Stimulated activated CD8-positive, alpha-beta memory T cell treated with anti-CD3 and anti-CD28 coated beads, Interleukin-7, amount 100 ng/mL, for 48 hours (primary cell): Measurements from ENCODE around the gene CYP4V2.
"Not testable (repeated sequence)": the region's sequence is repeated elsewhere in the genome, so short reads cannot be mapped to it uniquely, and the experiment has no call there.

Experiments used
- DNase-seq, 2 donors: peaks; one replicate each; pipeline ENCODE4 v3.0.0-alpha.2; 2020; ENCODE audit warnings: low read depth in 1 of 2; ENCODE audit errors: extremely low read depth in 1 of 2

The CYP4V2 gene

DNA sequence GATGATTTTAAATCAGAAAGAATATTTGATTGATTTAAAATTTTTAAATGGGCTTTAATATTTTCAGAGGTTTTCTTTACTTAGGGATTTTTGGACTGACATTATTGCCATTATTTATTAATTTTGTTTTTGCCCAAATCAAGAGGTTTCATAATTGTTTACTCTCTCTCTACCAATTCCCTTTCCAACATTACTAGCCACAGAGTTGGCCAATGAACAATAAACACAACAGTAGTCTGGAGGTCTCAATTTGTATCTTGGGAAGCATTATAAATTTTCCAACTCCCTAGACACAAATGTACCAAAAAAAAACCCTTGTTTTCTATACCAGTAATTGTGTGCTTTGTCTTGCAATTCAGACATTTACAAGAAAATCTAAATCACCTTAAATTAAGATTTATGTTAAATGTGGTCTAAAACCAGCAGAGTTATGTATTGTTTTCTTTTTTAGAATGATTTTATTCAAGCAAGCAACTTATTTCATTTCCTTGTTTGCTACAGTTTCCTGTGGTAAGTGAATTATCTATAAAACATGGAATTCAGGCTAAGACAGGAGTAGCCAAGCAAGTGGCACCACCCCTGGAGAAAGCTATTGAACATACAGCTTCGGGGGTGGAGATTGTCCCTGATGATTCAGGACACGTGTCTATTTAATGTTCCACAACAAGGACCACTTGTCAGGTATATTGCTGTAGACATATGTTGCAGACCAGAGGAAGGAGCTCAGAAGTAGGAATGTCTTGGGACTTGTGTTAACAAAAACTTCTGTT lies 36.6 kb downstream of the CYP4V2 start:
- no peak for DNase-seq

DNA sequence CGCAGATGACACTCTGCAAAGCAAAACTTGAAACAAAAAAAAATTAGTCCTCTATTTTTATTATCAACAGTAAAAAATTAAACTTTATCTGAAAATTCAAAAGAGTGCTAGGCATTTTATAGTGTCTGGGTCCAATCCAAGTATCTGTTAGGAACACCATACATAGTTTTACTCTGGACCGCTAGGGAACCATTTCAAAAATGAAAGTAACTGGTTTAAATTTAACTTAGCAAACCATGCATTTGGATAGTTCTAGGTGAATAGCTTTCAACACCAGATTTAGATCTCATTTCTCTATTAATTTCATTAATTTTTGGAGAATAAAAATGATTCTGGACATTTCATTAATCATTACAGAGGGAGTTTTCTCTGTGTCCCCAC lies 37.1 kb downstream of the CYP4V2 start:
- no peak for DNase-seq

DNA sequence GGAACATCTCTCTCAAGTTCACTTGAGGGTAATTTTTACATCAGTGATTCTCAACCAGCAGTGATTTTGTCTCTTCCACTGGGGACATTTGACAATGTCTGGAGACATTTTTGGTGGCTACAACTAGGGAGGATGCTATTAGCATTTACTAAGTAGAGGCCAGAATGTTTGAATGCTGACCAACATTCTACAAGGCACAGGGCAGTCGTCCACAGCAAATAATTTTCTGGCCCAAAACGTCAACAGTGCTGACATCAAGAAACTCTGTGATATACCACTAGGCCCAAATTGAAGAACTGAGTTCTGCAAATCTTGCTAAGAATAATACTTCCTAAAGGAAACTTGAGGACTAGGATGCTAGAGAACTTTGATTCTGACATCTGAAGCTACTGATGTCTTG lies 43.0 kb downstream of the CYP4V2 start:
- DNase-seq: no peak

DNA sequence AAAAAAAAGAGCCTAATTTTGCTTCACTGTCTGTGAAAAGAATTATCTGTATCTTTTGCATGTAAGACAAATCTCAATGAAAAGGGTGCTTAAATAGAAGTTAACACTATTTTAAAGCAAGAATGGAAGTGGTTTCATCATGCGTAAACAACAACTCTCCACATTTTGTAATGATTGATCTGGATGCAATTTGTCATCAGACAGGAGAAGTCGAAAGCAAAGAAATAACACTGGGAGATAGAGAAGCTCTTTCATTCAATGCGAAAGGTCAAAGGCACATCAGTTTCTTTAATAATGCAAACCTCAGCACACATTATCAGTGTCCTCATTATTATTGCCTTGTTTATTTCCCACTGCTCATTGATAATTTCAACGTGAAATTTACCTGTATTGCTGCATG lies 44.8 kb downstream of the CYP4V2 start:
- DNase-seq: no peak

DNA sequence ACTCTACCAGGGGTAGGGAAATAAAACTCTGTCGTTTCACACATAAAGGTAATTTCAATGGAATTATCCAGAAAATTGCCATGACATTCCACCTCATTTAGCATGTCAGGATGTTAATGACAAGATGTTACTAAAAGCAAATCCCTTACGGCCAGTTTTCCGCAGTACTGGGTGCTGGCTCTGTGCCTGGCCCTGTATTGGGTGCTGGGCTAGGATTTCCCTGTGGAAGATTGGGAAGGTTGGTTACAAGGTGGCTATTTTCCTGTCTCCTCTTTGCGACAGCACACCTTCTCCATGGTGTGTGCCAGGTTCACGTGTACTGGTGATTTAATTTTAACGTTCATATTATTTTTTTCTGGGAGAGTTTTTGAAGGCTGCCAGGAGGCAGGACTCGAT lies 49.1 kb downstream of the CYP4V2 start:
- DNase-seq: no peak

DNA sequence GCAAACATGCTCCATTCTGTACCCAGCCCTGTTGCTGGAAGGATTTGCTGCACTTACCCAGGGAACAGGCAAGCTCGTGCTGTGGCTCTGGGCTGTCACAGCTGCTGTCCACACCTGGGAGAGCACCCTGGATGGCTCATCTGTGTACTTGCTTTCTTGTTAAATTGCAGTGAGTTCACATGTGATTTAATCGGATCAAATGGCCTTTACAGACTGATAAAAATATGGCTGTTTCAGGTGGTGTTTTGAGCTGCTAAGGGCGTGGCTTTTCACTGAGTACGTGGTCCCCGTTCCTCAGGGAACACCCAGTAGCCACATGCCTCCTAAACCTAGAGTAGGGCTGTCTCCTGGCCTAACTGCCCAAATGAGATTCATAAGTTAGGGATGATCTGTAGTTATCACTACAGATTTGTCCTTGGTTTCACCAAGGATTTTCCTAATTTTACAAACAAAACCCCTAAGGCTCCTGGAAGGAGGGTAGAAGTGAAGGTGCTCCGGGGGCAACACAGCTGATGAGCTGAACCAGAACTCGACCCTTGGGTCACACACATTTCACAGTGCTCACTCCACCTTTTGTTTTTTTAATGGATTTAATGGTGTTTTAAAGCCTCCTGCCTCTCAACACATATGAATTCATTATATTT lies 49.6 kb downstream of the CYP4V2 start:
- no peak for DNase-seq

DNA sequence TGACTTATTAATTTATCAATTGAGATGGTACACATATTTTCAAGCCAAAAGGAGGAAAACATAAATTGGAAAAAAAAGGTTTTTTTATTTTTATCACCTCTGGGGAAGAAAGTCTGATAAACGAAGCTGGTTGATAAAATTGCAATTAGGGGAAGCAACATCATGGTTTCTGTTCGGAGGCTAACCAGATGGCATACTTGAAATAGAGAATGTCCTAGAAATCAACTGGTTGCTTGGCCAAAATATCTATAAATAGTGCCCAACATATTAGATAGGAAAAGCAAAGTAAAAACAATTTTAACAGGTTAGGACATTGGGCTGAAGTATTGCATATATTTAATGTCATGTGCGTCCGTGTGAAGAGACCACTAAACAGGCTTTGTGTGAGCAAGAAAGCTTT lies 50.2 kb downstream of the CYP4V2 start:
- DNase-seq: no peak

DNA sequence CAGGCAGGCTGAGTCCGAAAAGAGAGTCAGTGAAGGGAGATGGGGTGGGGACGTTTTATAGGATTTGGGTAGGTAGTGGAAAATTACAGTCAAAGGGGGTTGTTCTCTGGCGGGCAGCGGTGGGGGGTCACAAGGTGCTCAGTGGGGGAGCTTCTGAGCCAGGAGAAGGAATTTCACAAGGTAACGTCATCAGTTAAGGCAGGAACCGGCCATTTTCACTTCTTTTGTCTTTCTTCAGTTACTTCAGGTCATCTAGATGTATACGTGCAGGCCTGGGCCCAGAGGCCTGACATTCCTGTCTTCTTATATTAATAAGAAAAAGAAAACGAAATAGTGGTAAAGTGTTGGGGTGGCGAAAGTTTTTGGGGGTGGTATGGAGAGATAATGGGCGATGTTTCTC lies 50.7 kb downstream of the CYP4V2 start:
- not testable (repeated sequence) for DNase-seq

DNA sequence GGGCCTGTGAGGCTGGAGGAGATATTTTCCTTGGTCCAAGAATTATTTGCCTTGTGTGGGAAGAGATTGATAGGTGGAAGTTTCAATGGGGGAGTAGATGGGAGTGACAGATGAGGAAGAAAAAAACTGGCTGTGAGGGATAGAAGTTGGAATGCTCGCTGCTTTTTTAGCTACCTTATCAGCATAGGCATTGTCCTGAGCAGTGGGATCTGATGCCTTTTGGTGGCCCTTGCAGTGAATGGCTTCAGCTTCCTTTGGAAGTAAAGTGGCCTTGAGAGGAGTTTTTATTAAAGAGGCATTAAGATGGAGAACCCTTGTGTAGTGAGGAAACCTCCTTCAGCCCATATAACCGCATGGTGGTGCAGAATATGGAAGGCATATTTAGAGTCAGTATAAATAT lies 52.0 kb downstream of the CYP4V2 start:
- no peak for DNase-seq

DNA sequence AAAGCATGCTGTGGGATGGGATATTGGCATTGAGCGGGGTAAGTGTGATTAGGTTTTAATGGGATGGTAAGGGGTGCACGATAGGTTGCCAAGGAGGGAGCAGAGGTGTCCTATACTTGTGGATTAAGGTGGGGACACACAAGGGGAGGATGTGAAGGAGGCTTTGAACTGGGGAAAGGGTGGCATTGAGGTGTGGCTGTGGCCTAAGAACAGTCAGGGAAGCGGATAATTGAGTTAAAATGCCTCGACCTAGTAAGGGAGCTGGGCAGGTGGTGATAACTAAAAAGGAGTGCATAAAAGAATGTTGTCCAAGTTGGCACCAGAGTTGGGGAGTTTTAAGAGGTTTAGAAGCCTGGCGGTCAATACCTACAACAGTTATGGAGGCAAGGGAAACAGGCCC lies 53.5 kb downstream of the CYP4V2 start:
- no peak for DNase-seq

DNA sequence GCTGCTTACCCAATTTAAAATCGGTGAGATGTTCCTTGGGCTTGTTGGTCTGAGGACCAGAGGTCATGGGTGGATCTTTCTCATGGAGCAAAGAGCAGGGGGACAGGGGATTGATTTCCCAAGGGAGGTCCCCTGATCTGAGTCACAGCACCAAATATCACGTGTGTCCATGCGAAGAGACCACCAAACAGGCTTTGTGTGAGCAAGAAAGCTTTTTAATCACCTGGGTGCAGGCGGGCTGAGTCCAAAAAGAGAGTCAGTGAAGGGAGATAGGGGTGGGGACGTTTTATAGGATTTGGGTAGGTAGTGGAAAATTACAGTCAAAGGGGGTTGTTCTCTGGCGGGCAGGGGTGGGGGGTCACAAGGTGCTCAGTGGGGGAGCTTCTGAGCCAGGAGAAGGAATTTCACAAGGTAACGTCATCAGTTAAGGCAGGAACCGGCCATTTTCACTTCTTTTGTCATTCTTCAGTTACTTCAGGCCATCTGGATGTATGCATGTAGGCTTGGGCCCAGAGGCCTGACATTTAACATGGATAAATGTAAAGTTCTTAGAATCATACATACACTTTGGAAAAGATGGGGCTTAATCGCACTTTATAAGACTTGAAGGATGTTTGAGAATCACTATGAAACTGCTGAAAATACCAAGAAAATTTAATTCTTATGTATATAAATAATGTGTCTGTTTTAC lies 55.8 kb downstream of the CYP4V2 start:
- DNase-seq: not testable (repeated sequence)

DNA sequence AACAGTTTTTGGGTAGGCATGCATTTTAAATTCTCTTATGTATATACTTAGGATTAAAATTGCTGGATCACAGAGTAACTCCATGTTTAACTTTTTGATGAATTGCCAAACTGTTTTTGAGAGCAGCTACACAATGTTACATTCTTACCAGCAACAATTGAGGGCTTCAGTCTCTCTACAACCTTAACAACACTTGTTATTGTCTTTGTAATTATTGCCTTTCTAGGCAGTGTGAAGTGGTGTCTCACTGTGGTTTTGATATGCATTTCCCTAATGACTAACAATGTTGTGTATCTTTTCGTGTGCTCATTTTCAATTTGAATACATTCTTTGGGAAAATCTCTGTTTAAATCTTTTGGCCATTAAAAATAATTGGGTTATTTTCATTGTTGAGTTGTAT lies 57.3 kb downstream of the CYP4V2 start:
- no peak for DNase-seq

DNA sequence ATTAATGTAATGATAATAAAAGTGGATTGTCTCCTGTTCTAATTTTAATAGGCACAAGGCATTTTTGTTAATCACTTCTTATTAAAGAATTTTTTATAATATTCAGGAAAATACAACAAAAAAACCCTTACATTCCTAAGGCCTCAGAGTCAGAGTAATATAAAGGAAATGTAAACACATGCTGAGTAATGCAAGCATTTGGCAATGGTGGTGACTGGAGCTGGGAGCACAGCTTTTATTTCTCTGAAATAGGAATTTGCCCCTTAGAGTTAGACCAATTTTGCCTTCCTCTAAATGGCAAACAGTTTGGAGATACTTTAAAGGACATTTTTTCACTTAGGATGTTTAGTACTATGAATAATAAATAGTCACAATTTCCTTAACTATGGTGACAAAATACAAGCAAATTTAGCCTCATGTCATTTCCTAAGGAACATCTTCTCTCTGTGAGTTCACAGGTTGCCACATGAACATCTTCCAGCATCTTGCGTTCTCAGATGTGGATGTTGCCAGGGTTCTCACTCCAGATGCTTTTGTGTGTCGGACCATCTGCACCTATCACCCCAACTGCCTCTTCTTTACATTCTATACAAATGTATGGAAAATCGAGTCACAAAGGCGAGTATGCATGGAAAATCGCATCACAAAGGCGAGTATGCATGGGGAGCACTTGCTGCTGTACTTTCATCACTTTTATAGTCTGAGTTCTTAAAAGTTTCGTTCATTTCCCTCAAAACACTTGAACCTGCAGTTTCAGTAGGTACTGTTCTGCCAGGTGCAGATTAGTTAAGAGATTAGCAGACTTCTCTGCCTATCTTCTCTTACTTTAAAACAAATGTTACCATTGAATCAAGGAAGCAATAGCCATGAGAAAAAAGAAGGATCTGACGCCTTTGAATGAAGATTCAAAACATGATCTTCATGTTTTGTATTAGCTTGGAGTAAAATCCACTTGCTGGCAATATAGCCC lies 58.7 kb downstream of the CYP4V2 start:
- no peak for DNase-seq

DNA sequence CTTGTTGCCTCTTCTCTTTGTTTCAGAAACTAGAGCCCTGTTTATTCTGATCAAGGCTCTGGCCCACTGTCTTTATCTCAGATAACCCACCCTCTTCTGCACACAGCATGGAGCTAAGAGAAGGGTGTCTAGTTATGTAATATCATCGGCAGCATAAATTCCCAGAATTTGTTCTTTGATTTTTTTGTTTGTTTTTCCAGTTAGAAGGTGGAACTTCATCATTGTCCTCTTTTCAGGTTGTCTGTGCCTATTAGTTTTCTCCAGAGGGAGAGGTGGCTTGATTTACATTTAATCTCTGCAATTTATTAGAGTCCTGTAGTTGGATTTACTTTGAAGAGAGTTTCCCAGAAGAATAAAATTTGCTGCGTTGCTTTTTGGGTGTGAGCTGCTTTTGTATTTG lies 59.4 kb downstream of the CYP4V2 start:
- no peak for DNase-seq

DNA sequence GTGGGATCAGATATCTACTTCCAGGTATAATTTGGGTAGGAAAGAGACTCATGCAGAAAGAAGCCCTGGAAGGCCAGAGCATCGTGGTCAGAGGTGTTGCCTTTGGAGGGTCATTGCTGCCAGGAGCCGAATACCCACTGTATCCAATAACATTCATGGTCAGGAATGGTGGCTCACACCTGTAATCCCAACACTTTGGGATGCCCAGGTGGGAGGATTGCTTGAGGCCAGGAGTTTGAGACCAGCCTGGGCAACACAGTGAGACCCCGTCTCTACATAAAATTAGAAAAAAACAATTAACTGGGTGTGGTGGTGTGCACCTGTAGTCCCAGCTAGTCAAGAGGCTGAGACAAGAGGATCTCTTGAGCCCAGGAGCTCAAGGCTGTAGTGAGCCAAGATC lies 63.8 kb downstream of the CYP4V2 start:
- DNase-seq: no peak

DNA sequence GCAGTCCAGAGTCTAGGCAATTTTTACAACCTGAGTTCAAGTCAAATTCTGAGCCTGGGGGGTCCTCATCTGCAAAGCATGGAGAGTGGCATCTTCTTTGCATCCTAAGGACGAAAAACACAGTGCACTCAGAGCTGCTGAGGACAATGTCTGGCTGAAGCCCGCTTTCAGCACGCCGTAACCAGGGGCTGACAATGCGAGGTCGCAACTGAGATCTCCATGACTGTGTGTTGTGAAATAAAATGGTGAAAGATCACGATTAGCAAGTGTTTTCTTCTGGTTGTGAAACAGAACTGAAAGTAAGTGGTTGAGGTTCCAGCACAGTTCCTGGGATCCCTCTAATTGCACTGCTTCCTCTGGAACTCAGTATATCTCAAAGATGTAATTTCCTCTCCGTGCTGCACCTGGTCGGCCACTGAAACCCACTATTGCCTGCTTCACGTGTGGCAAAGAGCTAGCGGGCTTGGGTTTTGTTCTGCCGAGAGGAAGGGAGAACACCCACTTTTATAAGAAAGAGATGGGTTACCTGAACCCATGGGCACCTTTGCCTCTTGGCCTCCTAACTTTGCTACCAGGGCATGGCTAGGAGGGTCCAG lies 66.9 kb downstream of the CYP4V2 start:
- no peak for DNase-seq

DNA sequence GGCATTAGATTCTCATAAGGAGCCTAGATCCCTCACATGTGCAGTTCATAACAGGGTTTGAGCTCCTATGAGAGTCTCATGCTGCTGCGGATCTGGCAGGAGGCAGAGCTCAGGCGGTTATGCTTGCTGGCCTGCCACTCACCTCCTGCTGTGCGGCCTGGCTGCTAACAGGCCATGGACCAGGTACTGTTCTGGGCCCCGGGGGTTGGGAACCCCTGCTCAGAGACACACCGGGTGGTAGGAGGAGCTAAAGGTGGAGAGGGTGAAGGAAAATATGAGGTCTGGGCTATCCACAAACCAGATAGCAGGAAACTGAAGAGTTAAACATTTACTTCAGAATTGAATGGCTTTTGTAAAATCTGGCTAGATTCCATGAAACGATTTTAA lies 68.7 kb downstream of the CYP4V2 start:
- DNase-seq: no peak
